ENCODE measurements around the gene ASB7.

- TF ChIP-seq CTCF (IDR thresholded peaks at IDR 0.05): no peak
- no peak for TF ChIP-seq POLR2A (IDR thresholded peaks at IDR 0.05)
These were observed 28.9 kb upstream of the ASB7 start for GRCh38 chr15:100573526-100573925.
